Measurements from ENCODE around the gene NFATC3. TPM values are rescaled to one million over a fixed set of nuclear protein-coding genes. Genes with fewer than 3 reads are reported as not detected.

NFATC3 gene
- total RNA-seq, 1 experiment from 2014 or later, result 43.9 TPM

- Mint-ChIP-seq H3K27me3 (ENCODE audit: insufficient read depth, unreplicated experiment) (no peaks in the 10 kb centered on the region), H3K9me3 (ENCODE audit: unreplicated experiment) (no peaks in the 10 kb centered on the region), H3K4me1 (ENCODE audit: low read depth, unreplicated experiment) (peaks cover 6% of the 10 kb centered on the region), H3K36me3 (ENCODE audit: insufficient read depth, unreplicated experiment) (peaks cover 39% of the 10 kb centered on the region), H3K4me3 (ENCODE audit: unreplicated experiment) (no peak overlapping the region), H3K27ac (ENCODE audit: unreplicated experiment) (no peak overlapping the region)
- Histone ChIP-seq H3K27me3 (replicated peaks; ENCODE audit: control insufficient read depth, insufficient read depth, low read length) (no peaks in the 10 kb centered on the region), H3K36me3 (ENCODE audit: control insufficient read depth, insufficient read depth, low read length) (peaks cover 2% of the 10 kb centered on the region), H3K4me1 (peaks cover 12% of the 10 kb centered on the region), H3K9me3 (no peaks in the 10 kb centered on the region), H3K4me3 (ENCODE audit: low read depth, low read length) (no peak overlapping the region)
- ChIA-PET POLR2A (interaction anchor here (0.5 kb wide), 1 partner anchor 33 kb away, joined by 3 read pairs; no protein-coding TSS in a partner anchor), CTCF (no interaction called here)
- intact Hi-C loops (cut with micrococcal nuclease; ENCODE audit: unreplicated experiment), result no loop called here
- no peak for DNase-seq
- no TSS peak for BruUV-seq (replicated peaks)
- TF ChIP-seq CTCF (IDR thresholded peaks at IDR 0.05; ENCODE audit: insufficient read depth in 1 of 2, low read depth in 1 of 2, low read length in 1 of 2, severe bottlenecking in 1 of 2, unreplicated experiment in 1 of 2), result no peak
These were observed 25.4 kb upstream of the NFATC3 start for GRCh38 chr16:68059804-68060203.

- TF ChIP-seq CTCF (IDR thresholded peaks at IDR 0.05; ENCODE audit: insufficient read depth in 1 of 2, low read depth in 1 of 2, low read length in 1 of 2, severe bottlenecking in 1 of 2, unreplicated experiment in 1 of 2), result no peak
These were observed 23.8 kb upstream of the NFATC3 start for GRCh38 chr16:68061396-68061795.

GRCh38 chr16:68062910-68063393 lies 22.2 kb upstream of the NFATC3 start:
- Mint-ChIP-seq H3K9me3 (ENCODE audit: unreplicated experiment) (no peaks in the 10 kb centered on the region), H3K4me3 (ENCODE audit: unreplicated experiment) (no peak overlapping the region), H3K4me1 (ENCODE audit: low read depth, unreplicated experiment) (peaks cover 25% of the 10 kb centered on the region), H3K36me3 (ENCODE audit: insufficient read depth, unreplicated experiment) (peaks cover 43% of the 10 kb centered on the region), H3K27me3 (ENCODE audit: insufficient read depth, unreplicated experiment) (no peaks in the 10 kb centered on the region), H3K27ac (ENCODE audit: unreplicated experiment) (no peak overlapping the region)
- DNase-seq, result no peak
- Histone ChIP-seq H3K27me3 (replicated peaks; ENCODE audit: control insufficient read depth, insufficient read depth, low read length) (no peaks in the 10 kb centered on the region), H3K36me3 (ENCODE audit: control insufficient read depth, insufficient read depth, low read length) (no peaks in the 10 kb centered on the region; the same call in 1 of the 2 replicates), H3K9me3 (no peaks in the 10 kb centered on the region), H3K4me3 (ENCODE audit: low read depth, low read length) (no peak overlapping the region), H3K4me1 (peaks cover 22% of the 10 kb centered on the region)
- intact Hi-C loops (cut with micrococcal nuclease; ENCODE audit: unreplicated experiment), result no loop called here
- no TSS peak for BruUV-seq (replicated peaks)
- ChIA-PET CTCF (interaction anchor here (0.6 to 1.5 kb wide), 2 partner anchors 22 to 170 kb away, joined by 3 to 5 read pairs; no protein-coding TSS in a partner anchor), POLR2A (no interaction called here)
- no peak for TF ChIP-seq CTCF (IDR thresholded peaks at IDR 0.05; ENCODE audit: insufficient read depth in 1 of 2, low read depth in 1 of 2, low read length in 1 of 2, severe bottlenecking in 1 of 2, unreplicated experiment in 1 of 2)

More at GRCh38 chr16:68061396-68061795, 23.8 kb upstream of the NFATC3 start:
- POLR2A ChIA-PET, result no interaction called here
- Mint-ChIP-seq H3K27ac (ENCODE audit: unreplicated experiment) (no peak overlapping the region), H3K9me3 (ENCODE audit: unreplicated experiment) (no peaks in the 10 kb centered on the region), H3K27me3 (ENCODE audit: insufficient read depth, unreplicated experiment) (no peaks in the 10 kb centered on the region), H3K36me3 (ENCODE audit: insufficient read depth, unreplicated experiment) (peaks cover 51% of the 10 kb centered on the region), H3K4me1 (ENCODE audit: low read depth, unreplicated experiment) (peaks cover 22% of the 10 kb centered on the region), H3K4me3 (ENCODE audit: unreplicated experiment) (no peak overlapping the region)
- Histone ChIP-seq H3K36me3 (ENCODE audit: control insufficient read depth, insufficient read depth, low read length) (no peaks in the 10 kb centered on the region; the same call in 1 of the 2 replicates), H3K4me1 (peaks cover 22% of the 10 kb centered on the region), H3K9me3 (no peaks in the 10 kb centered on the region), H3K27me3 (replicated peaks; ENCODE audit: control insufficient read depth, insufficient read depth, low read length) (no peaks in the 10 kb centered on the region), H3K4me3 (ENCODE audit: low read depth, low read length) (no peak overlapping the region)
- CTCF ChIA-PET, result interaction anchor here (0.6 to 1.5 kb wide), 2 partner anchors 21 to 73 kb away, joined by 3 to 4 read pairs; no protein-coding TSS in a partner anchor
- BruUV-seq (replicated peaks), result no TSS peak
- intact Hi-C loops (cut with micrococcal nuclease; ENCODE audit: unreplicated experiment), result no loop called here
- no peak for DNase-seq
